ENCODE measurements around the gene GNLY.
A peak's percentile ranks its signal among the peaks of the same experiment; 100 is the strongest.
"Not testable (repeated sequence)": the region's sequence is repeated elsewhere in the genome, so short reads cannot be mapped to it uniquely, and the experiment has no call there.

The GNLY gene

DNA sequence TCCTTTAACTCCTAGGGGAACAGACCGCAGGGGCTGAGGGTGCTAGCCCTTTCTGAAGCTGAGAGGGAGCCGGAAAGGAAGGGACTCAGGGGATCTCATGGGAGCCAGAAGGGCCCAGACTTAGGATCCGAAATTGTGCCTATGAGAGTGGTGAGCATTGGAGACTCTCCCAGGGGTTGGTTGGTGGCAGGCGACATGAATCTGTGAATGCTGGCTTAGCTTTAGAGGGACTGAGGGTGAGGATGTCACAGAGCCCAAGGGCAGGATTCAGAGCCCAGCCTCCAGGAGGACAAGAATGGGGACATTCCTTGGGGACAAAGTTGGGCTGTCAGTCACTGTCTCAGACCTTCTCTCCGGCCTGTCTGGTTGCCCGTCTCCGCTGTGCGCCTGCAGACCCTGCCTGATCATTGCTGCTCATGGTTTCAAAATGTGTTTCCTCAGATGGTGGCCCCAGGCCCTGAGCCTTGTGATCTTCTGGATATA, 17.5 kb downstream of the GNLY start:
- DNase-seq: no peak

DNA sequence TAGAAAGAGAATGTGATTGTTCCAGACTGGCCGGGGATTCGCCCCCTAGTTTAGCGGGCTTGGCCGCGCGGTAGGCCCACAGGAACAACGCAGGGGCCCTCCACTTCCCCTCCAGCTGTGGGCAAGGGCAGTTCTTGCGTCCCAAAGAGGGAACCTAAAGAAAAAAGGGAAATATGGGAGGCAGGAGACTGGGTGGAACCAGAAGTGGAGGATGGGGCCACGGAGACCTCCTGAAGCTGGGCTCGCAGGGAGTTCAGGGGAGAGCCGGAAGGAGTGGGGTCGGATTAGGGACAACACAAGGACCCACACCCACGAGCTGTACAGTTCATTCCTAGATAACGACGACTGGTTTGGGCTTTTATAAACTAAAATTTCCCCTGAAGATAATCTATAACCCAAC, 18.2 kb downstream of the GNLY start:
- peak; percentile 72 for DNase-seq

DNA sequence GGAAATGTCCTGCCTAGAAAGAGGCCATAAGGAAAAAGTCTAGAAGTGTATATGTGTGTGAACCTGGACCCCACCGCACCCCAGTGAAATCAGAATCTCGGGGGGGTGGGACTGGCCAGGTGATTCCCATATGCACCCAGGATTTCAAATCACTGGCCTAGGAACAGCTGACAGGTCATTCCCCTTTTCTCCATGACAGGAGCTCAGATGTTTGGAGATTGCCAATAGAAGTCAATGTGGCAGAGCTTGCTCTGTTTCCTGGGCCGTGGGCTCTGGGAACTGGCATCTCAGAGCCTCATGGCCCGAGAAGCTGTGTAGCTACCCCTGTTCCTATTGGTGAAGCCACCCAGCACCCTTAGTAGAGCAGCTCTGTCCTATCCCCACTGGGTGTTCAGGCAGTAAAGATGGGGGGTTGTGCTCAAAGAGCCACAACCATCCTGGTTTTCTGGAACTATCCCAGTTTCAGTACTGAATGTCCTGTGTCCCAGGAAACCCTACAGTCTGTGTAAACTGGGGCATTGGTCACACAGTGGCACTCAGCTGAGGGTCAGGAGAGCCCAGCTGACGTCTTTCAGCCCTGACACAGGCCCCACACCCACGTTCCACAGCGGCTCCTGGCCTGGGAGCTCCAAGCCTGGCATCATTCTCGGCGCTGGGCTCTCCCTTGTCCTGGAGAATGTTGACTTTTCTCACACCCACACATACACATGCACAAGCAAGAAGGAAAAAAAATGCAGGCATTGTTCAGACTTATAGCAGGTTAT, 18.9 kb downstream of the GNLY start:
- peak; percentile 38 to 86 for DNase-seq

DNA sequence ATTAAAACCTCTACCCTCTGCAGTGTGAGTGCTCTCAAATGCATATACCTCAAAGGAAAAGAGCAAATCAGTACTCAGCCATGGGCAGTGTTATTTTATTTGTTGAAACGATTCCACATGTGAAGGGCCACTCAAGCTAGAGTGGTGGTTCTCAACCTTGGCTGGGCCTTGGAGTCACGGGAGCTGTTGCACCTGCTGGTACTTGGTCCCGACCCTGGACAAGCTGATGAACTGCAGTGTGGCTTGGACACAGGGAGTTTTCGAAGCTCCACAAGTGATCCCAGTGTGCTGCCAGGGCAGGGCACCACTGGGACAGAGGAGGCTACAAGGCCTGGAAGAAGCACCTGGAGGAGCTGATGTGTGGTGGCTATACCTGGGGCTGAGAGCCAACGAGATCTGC, 19.7 kb downstream of the GNLY start:
- DNase-seq: no peak

DNA sequence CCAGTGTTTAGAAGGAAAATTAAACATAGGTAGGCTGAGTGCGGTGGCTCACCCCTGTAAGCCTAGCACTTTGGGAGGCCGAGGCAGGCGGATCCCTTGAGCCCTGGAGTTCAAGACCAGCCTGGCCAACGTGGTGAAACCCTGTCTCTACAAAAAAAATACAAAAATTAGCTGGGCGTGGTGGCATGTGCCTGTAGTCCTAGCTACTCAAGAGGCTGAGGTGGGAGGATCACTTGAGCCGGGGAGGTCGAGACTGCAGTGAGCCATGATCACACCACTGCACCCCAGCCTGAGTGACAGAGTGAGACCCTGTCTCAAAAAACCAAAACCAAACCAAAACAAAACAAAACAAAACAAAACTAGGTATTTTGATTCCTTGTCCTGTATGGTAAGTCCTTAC, 20.3 kb downstream of the GNLY start:
- not testable (repeated sequence) for DNase-seq

DNA sequence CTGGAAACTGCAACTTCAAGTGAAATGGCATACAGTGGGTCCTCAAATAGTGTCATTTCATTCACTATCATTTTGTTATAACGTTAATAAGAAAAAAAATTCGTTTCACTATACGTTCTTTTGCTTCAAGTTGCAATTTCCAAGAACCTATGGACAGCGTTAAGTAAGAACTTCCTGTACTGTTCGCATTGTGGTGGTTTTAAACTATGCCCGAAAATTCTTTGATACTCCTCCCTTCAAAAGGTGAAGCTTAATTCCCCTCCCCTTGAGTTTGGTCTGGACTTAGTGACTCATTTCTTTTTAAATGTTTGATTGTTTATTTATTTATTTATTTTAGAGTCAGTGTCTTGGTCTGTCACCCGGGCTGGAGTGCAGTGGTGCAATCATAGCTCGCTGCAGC, 20.7 kb downstream of the GNLY start:
- DNase-seq: no peak

DNA sequence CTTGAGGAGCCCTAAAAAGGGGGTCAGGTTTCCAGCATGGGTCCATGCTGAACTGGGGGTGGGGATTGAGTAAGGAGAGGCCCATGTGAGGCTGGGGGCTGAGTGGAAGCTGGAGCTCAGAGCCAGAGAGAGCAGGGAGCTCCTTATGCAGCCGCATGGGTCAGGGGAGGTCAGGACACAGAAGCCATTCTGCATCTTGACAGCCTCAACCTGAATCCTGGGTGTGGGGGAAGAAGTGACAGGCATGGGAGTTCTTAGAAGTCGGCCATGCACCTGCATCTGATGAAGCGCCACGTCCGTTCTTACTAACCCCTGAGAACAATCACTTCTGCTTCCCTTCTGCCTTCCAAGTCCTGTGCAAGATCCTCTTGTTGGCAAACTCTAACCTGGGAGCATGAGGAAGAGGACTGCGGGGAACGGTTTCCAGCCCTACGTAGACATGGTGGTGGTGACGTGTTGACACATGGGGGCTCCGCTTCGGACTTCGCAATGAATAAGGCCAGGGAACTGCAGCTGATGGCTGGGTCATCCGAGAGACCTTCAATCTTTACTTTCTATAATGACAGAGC, 22.3 kb downstream of the GNLY start:
- DNase-seq: no peak

DNA sequence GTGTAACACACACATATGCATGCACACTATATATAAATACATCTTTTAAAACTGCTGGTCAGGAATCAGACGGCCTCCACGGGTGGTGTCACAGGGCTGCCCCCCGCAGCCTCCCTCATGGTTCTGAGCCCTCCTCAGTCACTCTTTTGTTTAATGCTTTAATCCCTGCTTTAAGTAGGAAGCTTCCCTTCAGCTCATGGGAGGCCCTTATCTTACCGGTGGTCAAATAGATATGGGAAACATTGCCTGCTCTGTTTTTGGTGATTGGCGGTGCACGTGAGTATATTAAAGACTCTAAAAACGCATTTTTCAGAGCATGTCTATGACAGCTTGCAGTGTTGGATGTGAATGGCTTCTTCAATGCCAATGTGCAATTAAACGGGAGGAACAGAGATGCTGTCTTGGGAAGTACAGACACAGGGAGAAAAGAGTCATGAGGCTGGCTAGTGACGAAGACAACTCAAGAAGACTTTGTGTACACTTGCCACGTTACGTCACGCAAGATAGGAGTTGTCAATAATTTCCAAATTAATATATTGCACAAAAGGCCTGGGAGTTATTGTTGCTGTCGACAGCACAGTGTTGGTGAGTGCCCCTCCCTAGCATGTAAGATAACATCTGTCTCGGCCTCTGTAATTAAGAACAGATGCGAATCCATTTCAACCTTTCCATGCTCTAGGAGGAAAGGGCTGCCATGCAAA, 23.3 kb downstream of the GNLY start:
- no peak for DNase-seq

DNA sequence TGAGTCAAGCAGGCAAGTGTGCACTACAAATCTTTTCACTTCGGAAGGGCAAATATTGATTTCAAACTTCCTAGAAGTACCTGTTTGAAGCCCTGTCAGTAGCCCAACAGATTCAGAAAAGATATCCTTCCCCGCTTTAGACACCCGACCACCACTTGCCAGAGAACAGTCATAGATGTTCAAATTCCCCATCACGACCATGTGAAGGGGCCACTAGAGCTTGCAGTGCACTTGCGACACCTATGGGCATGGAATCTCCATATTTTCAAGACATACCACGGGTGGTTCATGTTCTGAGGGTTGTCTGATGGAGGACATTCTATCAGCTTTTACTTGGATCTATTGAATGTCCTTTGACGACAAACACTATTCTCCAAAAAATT, 23.8 kb downstream of the GNLY start:
- DNase-seq: peak; percentile 40 to 61

DNA sequence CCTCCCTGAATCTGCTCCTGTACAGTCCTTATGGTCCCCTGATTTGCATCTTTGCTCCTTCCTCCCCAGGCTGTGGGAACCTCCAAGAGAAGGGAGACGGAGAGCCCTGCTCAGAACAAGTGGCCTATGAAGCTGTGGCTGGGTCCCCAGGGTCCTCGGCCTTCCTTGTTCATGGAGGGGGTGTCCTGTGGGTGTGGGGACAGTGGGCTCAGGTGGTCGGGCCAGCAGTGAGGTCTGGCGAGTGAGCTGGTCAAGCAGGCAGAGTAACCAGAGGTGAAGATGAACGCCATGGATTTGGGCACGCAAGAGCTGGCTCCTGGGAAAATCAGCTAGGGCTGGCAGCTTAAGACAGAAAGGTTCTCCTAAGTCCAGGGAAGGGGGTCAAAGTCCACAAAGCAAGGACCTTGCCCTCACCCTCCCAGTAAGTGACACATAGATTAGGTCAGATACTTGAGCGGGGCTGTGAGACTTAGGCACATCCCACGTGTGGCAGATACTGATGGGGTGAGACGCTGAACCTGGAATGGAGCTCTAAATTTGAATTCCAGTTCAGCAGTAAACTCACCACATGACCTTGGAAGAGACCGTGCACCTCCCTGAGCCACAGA, 24.8 kb downstream of the GNLY start:
- no peak for DNase-seq

DNA sequence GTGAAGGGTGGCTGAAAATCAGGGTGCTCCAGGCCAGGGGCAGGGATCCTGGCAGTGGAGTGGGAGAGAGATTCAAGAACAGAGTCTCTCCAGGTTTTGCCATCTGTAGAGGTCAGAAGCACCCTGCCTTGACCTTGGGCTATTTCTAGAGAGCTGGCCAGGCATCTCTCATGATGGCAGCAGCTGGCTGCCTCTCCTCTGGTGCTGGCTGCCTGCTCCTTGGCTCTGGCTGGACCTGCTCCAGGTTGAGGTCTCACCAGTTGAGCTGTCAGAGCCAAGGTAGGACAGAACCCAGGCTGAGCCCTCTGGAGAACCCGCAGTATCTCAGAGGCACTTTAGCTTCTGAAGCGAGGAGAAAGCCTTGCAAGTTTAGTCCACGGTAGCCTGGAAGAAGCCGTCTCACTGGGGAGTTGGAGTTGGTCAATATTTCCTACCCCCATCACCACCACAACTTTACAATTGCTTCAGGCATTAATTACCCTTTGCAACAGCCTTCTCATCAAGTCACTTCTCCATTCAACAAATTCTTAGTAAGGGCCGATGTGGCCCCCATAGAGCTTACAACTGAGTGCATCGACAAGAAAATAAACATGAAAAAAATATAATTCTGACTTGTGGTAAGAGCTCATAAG, 25.6 kb downstream of the GNLY start:
- DNase-seq: no peak

DNA sequence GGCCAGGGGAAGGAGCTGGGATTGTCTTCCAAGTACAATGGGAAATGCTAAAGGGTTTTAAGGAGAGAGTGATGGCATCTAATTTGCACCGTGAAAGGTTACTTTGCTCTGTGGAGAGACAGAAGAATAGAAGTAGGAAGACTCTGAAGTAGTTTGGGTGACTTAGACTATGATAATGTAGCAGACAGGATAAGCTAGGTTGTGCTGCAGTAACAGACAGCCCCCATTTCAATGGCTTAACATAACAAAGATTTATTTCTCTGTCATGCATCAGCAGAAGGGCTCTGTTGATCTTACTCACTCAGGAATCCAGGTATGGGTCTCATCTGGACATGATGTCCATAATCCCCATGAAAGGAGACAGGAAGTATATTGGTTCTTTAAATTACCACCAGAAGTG, 26.4 kb downstream of the GNLY start:
- no peak for DNase-seq

DNA sequence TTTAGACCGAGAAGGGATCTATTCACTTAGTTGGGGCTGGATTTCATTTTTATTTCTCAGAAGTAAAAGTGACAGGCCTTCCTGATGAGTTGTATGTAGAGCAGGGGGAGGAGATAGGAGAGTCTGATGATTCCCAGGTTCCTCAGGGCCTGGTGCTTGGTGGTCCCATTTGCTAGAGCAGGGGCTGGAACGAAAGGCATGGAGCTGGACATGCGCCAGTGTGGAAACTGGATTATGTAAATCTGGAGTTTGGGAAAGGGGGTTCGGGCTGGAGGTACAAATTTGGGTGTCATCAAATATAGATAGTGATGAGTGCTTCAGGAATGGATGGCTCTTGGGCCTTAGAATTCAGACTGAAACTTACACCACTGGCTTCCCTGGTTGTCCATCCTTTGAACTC, 27.5 kb downstream of the GNLY start:
- no peak for DNase-seq

DNA sequence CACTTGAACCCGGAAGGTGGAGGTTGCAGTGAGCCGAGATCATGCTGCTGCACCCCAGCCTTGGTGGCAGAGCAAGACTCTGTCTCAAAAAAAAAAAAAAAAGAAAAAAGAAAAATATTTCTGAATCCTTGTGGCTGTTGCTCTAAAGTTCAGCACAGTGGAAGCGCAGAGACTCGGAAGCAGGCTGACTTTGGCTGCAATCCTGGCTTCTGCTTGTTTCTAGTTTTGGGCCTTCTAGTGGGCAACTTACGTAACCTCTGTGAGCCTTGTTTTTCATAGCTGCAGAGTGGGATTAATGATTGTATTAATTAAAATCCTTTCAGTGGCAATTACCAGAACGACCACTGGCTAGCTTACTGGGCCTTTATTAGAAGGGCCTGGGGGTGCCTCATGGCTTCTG, 28.4 kb downstream of the GNLY start:
- DNase-seq: no peak

DNA sequence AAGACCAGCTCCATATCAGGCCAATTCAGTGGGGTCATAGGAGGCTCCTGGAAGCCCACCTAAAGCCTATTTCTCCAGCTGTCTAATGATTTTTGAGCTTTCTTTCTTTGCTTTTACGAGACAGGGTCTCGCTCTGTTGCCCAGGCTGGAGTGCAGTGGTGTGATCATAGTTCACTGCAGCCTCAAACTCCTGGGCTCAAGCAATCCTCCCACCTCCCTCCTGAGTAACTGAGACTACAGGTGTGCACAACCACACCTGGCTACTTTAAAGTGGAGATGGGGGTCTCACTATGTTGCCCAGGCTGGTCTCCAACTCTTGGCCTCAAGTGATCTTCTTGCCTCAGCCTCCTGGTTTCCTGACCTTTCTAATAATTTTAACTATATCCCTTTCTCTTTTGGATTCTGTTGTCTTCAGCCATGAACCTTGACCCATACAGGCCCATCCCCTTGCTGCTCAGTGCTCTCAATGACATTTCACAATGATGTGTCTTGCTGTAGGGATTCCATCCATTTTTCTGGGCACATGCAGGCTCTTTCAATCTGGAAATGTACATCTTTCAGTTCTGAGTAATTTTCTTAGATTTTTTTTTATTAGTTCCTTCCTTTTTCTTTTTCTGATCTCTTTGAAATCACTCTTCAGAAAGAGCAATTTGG, 29.7 kb downstream of the GNLY start:
- peak in 1 of 2 donors; percentile 39 for DNase-seq

DNA sequence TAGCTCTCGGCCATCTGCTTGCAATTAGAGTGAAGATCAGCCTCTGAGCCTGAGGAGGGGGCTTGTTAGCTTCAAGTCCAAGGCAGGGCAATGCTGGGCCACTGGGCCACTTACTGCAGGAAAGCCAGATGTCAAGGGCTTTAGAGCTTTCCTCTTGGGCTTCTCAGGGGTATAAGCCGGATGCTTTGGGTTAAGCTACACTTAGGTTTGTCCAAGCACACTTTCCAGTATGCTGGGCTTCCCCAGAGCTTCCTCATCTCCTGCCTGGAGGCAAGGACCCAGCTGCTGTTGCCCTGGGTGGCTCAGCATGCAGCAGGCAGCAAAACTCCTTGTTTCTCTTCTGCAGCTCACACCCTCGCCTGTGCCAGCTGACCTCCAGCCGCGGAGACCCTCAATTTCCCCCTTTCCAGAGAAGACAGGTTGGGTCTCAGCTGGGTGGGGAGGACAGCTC, 30.6 kb downstream of the GNLY start:
- DNase-seq: no peak

DNA sequence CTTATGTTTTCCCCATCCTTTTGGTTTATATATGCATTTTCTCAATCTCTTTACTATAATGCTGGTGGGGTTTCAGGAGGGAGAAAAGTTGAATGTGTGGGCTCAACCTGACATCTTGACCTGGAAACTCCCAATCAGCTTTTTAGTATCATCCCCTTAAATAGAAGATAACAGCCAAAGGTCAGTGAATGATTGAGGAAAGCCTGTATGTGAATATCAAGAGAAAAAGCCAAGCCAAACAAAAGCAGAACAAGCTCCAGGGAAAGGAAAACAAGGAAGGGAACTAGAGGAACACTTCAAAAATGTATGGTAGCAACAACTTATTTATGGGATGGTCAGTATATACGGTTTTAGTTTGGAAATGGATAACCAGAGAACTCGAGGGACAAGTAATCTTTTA, 31.3 kb downstream of the GNLY start:
- DNase-seq: no peak

DNA sequence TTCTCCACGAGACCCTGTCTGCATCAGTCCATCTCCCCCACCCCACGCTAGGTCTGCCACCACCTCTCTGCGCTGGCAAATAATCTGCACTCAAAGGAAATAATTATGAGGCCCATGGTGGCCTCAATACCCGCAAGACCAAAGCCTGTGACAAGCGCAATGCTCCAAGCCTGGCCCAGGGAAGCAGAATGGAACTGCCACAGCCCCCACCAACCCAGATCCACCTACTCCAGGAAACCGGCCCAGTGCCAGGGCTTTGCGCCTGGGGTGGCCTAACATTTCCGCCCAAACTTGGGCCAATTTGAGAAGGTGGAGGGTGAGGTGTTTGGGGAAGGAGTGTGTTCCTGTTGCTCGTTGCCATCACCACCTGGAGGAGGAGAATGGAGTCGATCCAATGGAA, 33.6 kb downstream of the GNLY start:
- no peak for DNase-seq

DNA sequence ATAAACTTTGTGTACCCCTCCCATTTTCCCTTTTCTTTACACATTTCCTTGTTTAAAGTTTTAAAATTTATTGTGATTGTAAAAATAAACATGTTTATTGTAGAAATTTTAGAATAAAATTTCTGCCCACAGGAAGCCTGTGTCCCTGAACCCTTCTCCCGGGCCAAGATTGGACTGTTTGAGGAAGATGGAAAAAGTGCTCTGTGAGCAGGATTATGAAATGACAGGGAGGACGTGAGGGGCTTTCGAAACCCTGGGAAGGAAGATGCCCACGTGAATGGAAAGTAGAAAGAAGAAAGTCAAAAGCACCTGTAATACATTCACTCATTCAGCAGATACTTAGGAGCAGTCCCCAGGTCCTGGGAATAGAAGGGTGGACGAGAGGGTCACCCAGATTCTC, 34.2 kb downstream of the GNLY start:
- DNase-seq: peak in 1 of 2 donors; percentile 43

DNA sequence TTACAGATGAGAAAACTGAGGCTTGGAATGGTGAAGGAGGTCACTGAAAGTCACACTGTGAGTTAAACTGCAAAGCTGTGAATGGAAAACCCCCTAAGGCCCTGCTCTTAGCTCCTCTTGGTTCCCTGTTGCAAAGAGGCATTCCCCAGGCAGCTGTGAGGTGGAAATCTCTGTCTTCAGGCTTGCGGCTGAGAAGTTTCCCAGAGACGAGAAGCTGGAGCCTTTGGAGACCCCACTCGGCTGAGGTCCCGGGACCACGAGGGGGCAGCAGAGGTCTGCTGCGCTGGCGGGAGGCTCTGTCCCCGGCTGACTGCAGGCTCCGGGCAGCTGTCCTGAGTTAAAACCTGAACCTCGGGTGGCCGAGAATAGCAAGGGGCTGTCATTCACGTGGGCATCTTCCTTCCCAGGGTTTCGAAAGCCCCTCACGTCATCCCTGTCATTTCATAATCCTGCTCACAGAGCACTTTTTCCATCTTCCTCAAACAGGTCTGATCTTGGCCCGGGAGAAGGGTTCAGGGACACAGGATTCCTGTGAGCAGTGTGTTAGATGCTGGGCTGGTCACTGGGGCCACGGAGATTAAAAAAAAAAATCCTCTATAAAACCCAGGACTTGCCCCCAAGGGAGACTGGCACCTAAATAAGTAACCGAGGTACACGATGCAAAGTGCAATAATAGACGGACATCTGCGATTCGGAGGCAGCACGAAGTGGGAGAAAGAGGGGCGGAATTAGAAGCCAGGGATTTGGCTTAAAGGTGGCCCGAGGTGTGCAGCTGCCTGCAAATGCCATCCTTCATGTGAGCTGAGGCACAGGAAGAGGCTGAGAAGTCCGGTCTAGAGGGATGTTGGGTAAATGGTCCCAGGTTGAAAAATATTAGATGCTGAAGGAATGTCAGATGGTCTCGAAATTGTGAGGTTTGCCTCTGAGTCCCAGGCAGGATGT, 35.0 kb downstream of the GNLY start:
- DNase-seq: peak; percentile 87 to 93

DNA sequence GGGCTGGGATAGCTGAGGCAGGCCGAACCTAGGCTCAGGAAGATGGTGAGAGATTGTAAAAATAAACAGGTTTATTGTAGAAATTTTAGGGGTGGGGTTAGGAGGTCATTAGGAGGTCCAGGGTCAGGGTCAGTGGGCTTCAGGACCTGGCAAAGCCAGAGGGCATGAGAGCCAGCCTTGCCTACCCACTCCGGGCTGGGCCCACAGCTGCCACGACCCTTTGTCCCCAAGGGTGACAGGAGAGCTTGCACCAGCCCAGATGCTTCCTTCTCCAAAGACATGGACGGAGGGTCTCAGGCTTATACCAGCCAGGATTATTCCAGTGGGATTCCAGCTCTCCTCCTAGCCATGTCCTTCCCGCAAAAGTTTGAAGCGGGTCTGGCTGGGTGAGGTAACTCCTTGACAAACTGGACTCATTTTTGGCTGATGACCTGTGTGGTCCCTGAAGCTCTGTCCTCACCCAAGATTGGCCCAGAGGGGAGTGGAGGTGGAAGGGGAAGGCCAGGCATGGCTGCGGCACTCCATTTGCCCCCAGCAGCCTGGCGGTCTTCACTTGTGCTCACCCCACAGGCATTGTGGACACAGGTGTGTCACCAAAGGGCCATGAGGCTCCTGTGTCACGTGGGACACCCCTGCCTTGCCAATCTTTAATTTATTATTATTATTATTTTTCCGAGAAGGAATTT, 35.8 kb downstream of the GNLY start:
- DNase-seq: no peak
